ENCODE data around the gene ALLC.

DNA sequence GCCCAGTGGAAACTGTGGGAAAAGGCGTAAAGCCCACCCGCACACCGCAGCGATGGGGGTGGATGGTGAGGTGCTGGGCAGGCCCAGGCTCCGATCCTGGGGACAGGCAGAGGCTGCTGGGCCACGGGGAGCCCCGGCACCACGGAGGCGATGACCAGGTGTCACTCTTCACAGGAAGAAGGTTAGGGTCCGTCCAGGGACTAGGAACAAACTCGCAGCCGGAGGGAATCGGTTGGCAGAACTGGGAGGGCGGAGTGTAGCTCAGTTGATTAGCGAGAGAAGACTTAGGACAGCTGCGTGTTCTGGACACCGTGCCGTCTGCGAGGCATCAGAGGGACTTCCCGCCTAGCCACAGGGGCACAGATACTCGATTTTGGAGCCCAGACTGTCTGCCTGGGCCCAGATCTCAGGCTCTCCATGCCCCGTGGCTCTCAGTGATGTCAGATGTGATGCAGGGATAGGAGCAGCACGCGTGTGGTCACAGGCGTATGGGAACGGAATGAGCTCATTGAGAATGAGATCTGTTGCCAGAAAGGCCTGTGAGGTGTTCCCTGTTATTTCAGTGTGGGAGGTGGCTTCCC is 16.1 kb upstream of the ALLC start:
- TF ChIP-seq, protein P1, sequence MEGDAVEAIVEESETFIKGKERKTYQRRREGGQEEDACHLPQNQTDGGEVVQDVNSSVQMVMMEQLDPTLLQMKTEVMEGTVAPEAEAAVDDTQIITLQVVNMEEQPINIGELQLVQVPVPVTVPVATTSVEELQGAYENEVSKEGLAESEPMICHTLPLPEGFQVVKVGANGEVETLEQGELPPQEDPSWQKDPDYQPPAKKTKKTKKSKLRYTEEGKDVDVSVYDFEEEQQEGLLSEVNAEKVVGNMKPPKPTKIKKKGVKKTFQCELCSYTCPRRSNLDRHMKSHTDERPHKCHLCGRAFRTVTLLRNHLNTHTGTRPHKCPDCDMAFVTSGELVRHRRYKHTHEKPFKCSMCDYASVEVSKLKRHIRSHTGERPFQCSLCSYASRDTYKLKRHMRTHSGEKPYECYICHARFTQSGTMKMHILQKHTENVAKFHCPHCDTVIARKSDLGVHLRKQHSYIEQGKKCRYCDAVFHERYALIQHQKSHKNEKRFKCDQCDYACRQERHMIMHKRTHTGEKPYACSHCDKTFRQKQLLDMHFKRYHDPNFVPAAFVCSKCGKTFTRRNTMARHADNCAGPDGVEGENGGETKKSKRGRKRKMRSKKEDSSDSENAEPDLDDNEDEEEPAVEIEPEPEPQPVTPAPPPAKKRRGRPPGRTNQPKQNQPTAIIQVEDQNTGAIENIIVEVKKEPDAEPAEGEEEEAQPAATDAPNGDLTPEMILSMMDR (IDR thresholded peaks at IDR 0.05 in 8 of 11, conservative IDR thresholded peaks at IDR 0.05 in 3 of 11): no peak
- TF ChIP-seq POLR2A (IDR thresholded peaks at IDR 0.05): no peak
